HEK293T (cell line): ENCODE data around the gene ZDHHC7.

Source experiments
- ARNT ChIP-seq: fragments of 450-650 bp; IDR thresholded peaks from 2 replicates; pipeline ENCODE4 v1.6.1; 2017; ENCODE audit warnings: mild to moderate bottlenecking
- CTBP1 ChIP-seq: fragments of 450-650 bp; IDR thresholded peaks from 2 replicates; pipeline ENCODE4 v1.6.1; 2016; ENCODE audit warnings: borderline replicate concordance
- FOXA1 ChIP-seq: fragments of 450-650 bp; IDR thresholded peaks from 2 replicates; pipeline ENCODE4 v1.6.1; 2016; ENCODE audit warnings: mild to moderate bottlenecking
- HDGF ChIP-seq: fragments of 450-650 bp; IDR thresholded peaks from 2 replicates; pipeline ENCODE4 v1.6.1; 2017; ENCODE audit warnings: antibody characterized with exemption, borderline replicate concordance
- L3MBTL2 ChIP-seq: fragments of 450-650 bp; conservative IDR thresholded peaks from 2 replicates; pipeline ENCODE4 v1.6.1; 2016; ENCODE audit warnings: mild to moderate bottlenecking
- NFRKB ChIP-seq: fragments of 450-650 bp; IDR thresholded peaks from 2 replicates; pipeline ENCODE4 v1.6.1; 2016; ENCODE audit warnings: mild to moderate bottlenecking, moderate library complexity
- SP1 ChIP-seq: fragments of 450-650 bp; IDR thresholded peaks from 2 replicates; pipeline ENCODE4 v1.6.1; 2017
- SUZ12 ChIP-seq: fragments of 450-650 bp; IDR thresholded peaks from 2 replicates; pipeline ENCODE4 v1.6.1; 2016; ENCODE audit warnings: mild to moderate bottlenecking
- TARDBP ChIP-seq: fragments of 450-650 bp; IDR thresholded peaks from 2 replicates; pipeline ENCODE4 v1.6.1; 2016

DNA sequence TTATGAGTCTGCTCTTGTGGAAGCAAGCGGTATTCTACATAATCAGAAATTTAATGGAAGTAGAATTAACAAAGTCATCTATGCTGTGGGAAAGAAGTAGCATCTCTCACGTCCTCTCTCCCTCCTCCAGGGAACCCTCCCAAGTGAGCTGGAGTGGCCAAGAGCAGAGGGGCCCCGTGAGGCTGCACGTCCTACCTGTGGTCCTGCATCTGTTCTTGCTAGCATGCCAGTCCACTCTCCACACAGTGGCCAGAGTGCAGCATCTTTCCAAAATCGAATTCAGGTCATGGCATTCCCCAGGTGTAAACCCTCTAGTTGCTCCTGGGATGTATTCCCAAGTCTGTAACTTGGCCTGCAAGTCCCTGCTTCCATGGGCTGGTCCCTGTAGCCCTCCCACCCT, 26.4 kb upstream of the ZDHHC7 start:
- TF ChIP-seq HDGF: no peak
- no peak for TF ChIP-seq FOXA1
- no peak for TF ChIP-seq SUZ12
- TF ChIP-seq NFRKB: no peak
- no peak for TF ChIP-seq L3MBTL2
- TF ChIP-seq CTBP1: no peak
- TF ChIP-seq ARNT: no peak
- no peak for TF ChIP-seq SP1
- no peak for TF ChIP-seq TARDBP
